ENCODE data around the gene MZT1. TPM values are rescaled to one million over a fixed set of nuclear protein-coding genes. Genes with fewer than 3 reads are reported as not detected.

The MZT1 gene
- total and polyA plus RNA-seq, 4 donors = 1.9 to 16.4 (median 2.3) TPM

- H3K27ac ChIP-seq (ENCODE audit: low read depth in 1 of 2, low read length in 2 of 2) = no peak overlapping the region
- WGBS = 72% methylated on average over 4 of the region's 4 CpGs
Observed at GRCh38 chr13:72757792-72758535, 30.5 kb upstream of the MZT1 start.

GRCh38 chr13:72754111-72754510 is 26.7 kb upstream of the MZT1 start:
- DNase-seq (ENCODE audit: low spot score) = no peak
- no peak for TF ChIP-seq ATF3 (IDR thresholded peaks at IDR 0.05)
- TF ChIP-seq FOXA2 (IDR thresholded peaks at IDR 0.05) = no peak
- TF ChIP-seq FOXA1 (IDR thresholded peaks at IDR 0.05) = no peak
- TF ChIP-seq GABPA (IDR thresholded peaks at IDR 0.05 in 1 of 2, conservative IDR thresholded peaks at IDR 0.05 in 1 of 2) = no peak
- TF ChIP-seq TAF1 (conservative IDR thresholded peaks at IDR 0.05) = no peak
- no peak for TF ChIP-seq EGR1 (IDR thresholded peaks at IDR 0.05; ENCODE audit: low read depth in 2 of 2)
- no peak for TF ChIP-seq RAD21 (IDR thresholded peaks at IDR 0.05)
- no peaks in the 10 kb centered on the region for H3K27me3 ChIP-seq (ENCODE audit: control insufficient read depth in 4 of 4, insufficient read depth in 4 of 4, low read length in 3 of 4)
- H3K27ac ChIP-seq (ENCODE audit: low read depth in 1 of 2, low read length in 2 of 2) = no peak overlapping the region
- H3K9ac ChIP-seq (ENCODE audit: low read depth in 1 of 2, low read length in 2 of 2) = no peak overlapping the region
- no peaks in the 10 kb centered on the region for H3K4me1 ChIP-seq (ENCODE audit: control insufficient read depth in 4 of 4, insufficient read depth in 4 of 4, low read length in 3 of 4)
- H3K9me3 ChIP-seq (ENCODE audit: control insufficient read depth in 4 of 4, low read length in 3 of 4) = no peaks in the 10 kb centered on the region
- peaks cover 20 to 48% (median 33%) of the 10 kb centered on the region in 4 donors for H3K36me3 ChIP-seq (ENCODE audit: control insufficient read depth in 4 of 4, insufficient read depth in 3 of 4, low read depth in 1 of 4, low read length in 3 of 4)
- WGBS = 95% methylated on average over 6 of the region's 6 CpGs
- no peak overlapping the region for H3K4me3 ChIP-seq (ENCODE audit: low read depth in 1 of 3, low read length in 3 of 3)

More at GRCh38 chr13:72757792-72758535, 30.5 kb upstream of the MZT1 start:
- Histone ChIP-seq H3K9ac (ENCODE audit: low read depth in 1 of 2, low read length in 2 of 2) (no peak overlapping the region), H3K27me3 (ENCODE audit: control insufficient read depth in 4 of 4, insufficient read depth in 4 of 4, low read length in 3 of 4) (no peaks in the 10 kb centered on the region), H3K9me3 (ENCODE audit: control insufficient read depth in 4 of 4, low read length in 3 of 4) (no peaks in the 10 kb centered on the region), H3K4me1 (ENCODE audit: control insufficient read depth in 4 of 4, insufficient read depth in 4 of 4, low read length in 3 of 4) (no peaks in the 10 kb centered on the region), H3K4me3 (ENCODE audit: low read depth in 1 of 3, low read length in 3 of 3) (no peak overlapping the region), H3K36me3 (ENCODE audit: control insufficient read depth in 4 of 4, insufficient read depth in 3 of 4, low read depth in 1 of 4, low read length in 3 of 4) (peaks cover 21 to 78% (median 65%) of the 10 kb centered on the region in 4 donors)
- TF ChIP-seq JUND (IDR thresholded peaks at IDR 0.05) = no peak
- no peak for DNase-seq (ENCODE audit: low spot score)

- Histone ChIP-seq H3K4me1 (ENCODE audit: control insufficient read depth in 4 of 4, insufficient read depth in 4 of 4, low read length in 3 of 4) (no peaks in the 10 kb centered on the region), H3K9ac (ENCODE audit: low read depth in 1 of 2, low read length in 2 of 2) (no peak overlapping the region), H3K9me3 (ENCODE audit: control insufficient read depth in 4 of 4, low read length in 3 of 4) (no peaks in the 10 kb centered on the region), H3K4me3 (ENCODE audit: low read depth in 1 of 3, low read length in 3 of 3) (no peak overlapping the region), H3K36me3 (ENCODE audit: control insufficient read depth in 4 of 4, insufficient read depth in 3 of 4, low read depth in 1 of 4, low read length in 3 of 4) (peaks cover 9 to 31% (median 21%) of the 10 kb centered on the region in 4 donors), H3K27ac (ENCODE audit: low read depth in 1 of 2, low read length in 2 of 2) (no peak overlapping the region), H3K27me3 (ENCODE audit: control insufficient read depth in 4 of 4, insufficient read depth in 4 of 4, low read length in 3 of 4) (no peaks in the 10 kb centered on the region)
- no peak for TF ChIP-seq HNF4A (conservative IDR thresholded peaks at IDR 0.05)
- TF ChIP-seq SP1 (IDR thresholded peaks at IDR 0.05) = no peak
- no peak for TF ChIP-seq EGR1 (IDR thresholded peaks at IDR 0.05; ENCODE audit: low read depth in 2 of 2)
- no peak for TF ChIP-seq REST (IDR thresholded peaks at IDR 0.05)
- no peak for TF ChIP-seq TAF1 (conservative IDR thresholded peaks at IDR 0.05)
- TF ChIP-seq FOXA2 (IDR thresholded peaks at IDR 0.05) = no peak
- no peak for TF ChIP-seq MAX (IDR thresholded peaks at IDR 0.05)
- TF ChIP-seq ZBTB33 (IDR thresholded peaks at IDR 0.05) = no peak
- no peak for TF ChIP-seq NR2F2 (IDR thresholded peaks at IDR 0.05)
- no peak for TF ChIP-seq GABPA (IDR thresholded peaks at IDR 0.05 in 1 of 2, conservative IDR thresholded peaks at IDR 0.05 in 1 of 2)
- no peak for TF ChIP-seq RAD21 (IDR thresholded peaks at IDR 0.05)
- TF ChIP-seq CTCF (IDR thresholded peaks at IDR 0.05; ENCODE audit: low read depth, low read length, missing input control) = no peak
- DNase-seq (ENCODE audit: low spot score) = no peak
Observed at GRCh38 chr13:72751220-72751619, 23.8 kb upstream of the MZT1 start.

Measured in liver (tissue), 9 donors.